Measurements from ENCODE around the gene CTR9. TPM values are rescaled to one million over a fixed set of nuclear protein-coding genes. Genes with fewer than 3 reads are reported as not detected.

CTR9 gene
- total and polyA plus RNA-seq, 9 of the 15 experiments (the other 6 are each of a cell fraction or from before 2014, with no cell fraction given): 25.4 to 79.3 (median 47.3) TPM

- peaks cover 8 to 9% of the 10 kb centered on the region in 2 experiments; a peak in 4 of 5 replicates for H3K4me1 ChIP-seq (replicated peaks in 1 of 2; ENCODE audit: control insufficient read depth in 2 of 2, insufficient read depth in 2 of 2, low read length in 2 of 2)
- CTCF ChIA-PET (ENCODE audit: low intra/inter-chr PET ratio): no interaction called here
- FAIRE-seq: no peak
- peak; percentile 36 for ATAC-seq
- no TSS peak for BruUV-seq (replicated peaks)
- no peak overlapping the region for H3K4me3 ChIP-seq
- H3K9me3 ChIP-seq (replicated peaks; ENCODE audit: control insufficient read depth, insufficient read depth, low read depth, low read length): no peaks in the 10 kb centered on the region
- H3K9ac ChIP-seq (ENCODE audit: insufficient read depth in 1 of 2, low read depth in 2 of 2, low read length in 2 of 2): no peak overlapping the region
- H2AFZ ChIP-seq (ENCODE audit: low read depth, low read length): no peak overlapping the region
- peaks cover 56% of the 10 kb centered on the region for H3K36me3 ChIP-seq (ENCODE audit: control insufficient read depth, insufficient read depth, low read length)
- POLR2A ChIA-PET: interaction anchor here (0.7 to 5.6 kb wide), 11 partner anchors 8 to 231 kb away, joined by 3 to 105 read pairs (median 6); partner anchors contain the start of genes EIF4G2 and ZBED5
- H4K20me1 ChIP-seq (replicated peaks; ENCODE audit: control insufficient read depth, insufficient read depth, low read length): peaks cover 15% of the 10 kb centered on the region; the same call in 1 of the 2 replicates
- 61% methylated on average over 2 of the region's 2 CpGs for WGBS (ENCODE audit: insufficient coverage, low coverage, missing lambda C conversion rate)
- peaks cover 0 to 8% of the 10 kb centered on the region in 2 experiments; a peak in 2 of 5 replicates for H3K27me3 ChIP-seq (ENCODE audit: control insufficient read depth in 2 of 2, insufficient read depth in 2 of 2, low read length in 2 of 2)
- H3K4me2 ChIP-seq (ENCODE audit: insufficient read depth, low read length): no peak overlapping the region
- no peaks in the 10 kb centered on the region for H3K9me1 ChIP-seq (ENCODE audit: control insufficient read depth, insufficient read depth, low read length)
- intact Hi-C loops (cut with micrococcal nuclease) (loop anchor here (10.0 kb wide), 2 partner anchors 469 to 989 kb away; no protein-coding TSS in a partner anchor), in situ Hi-C loops (cut with MboI) (loop anchor here (25.0 kb wide), 1 partner anchor 466 kb away; no protein-coding TSS in a partner anchor)
- H3K79me2 ChIP-seq (ENCODE audit: control insufficient read depth, insufficient read depth, low read length): no peaks in the 10 kb centered on the region
- DNase-seq (ENCODE audit: extremely low read depth in 1 of 4, low spot score in 3 of 4): no peak
- no peak overlapping the region for H3K27ac ChIP-seq (ENCODE audit: extremely low read depth, low read depth, low read length)
- TF ChIP-seq ZNF444 (CRISPR knock-in tag; IDR thresholded peaks at IDR 0.05) (no peak), C11orf30 (IDR thresholded peaks at IDR 0.05; ENCODE audit: low read depth) (no peak), TARDBP (IDR thresholded peaks at IDR 0.05) (no peak), POLR2H (tag; IDR thresholded peaks at IDR 0.05; ENCODE audit: low read depth) (no peak), SUPT5H (IDR thresholded peaks at IDR 0.05) (peak; percentile 72), NFXL1 (CRISPR knock-in tag; IDR thresholded peaks at IDR 0.05) (no peak), EZH2 (IDR thresholded peaks at IDR 0.05; ENCODE audit: borderline replicate concordance, low read depth, low read length) (no peak), HOXB6 (CRISPR knock-in tag; IDR thresholded peaks at IDR 0.05; ENCODE audit: borderline replicate concordance) (no peak), ZNF655 (CRISPR knock-in tag; IDR thresholded peaks at IDR 0.05) (no peak), NRF1 (conservative IDR thresholded peaks at IDR 0.05 in 1 of 2, IDR thresholded peaks at IDR 0.05 in 1 of 2) (peak in 1 of 2 experiments; percentile 57; a peak in 3 of 4 replicates)
- TF ChIP-seq, protein P1, sequence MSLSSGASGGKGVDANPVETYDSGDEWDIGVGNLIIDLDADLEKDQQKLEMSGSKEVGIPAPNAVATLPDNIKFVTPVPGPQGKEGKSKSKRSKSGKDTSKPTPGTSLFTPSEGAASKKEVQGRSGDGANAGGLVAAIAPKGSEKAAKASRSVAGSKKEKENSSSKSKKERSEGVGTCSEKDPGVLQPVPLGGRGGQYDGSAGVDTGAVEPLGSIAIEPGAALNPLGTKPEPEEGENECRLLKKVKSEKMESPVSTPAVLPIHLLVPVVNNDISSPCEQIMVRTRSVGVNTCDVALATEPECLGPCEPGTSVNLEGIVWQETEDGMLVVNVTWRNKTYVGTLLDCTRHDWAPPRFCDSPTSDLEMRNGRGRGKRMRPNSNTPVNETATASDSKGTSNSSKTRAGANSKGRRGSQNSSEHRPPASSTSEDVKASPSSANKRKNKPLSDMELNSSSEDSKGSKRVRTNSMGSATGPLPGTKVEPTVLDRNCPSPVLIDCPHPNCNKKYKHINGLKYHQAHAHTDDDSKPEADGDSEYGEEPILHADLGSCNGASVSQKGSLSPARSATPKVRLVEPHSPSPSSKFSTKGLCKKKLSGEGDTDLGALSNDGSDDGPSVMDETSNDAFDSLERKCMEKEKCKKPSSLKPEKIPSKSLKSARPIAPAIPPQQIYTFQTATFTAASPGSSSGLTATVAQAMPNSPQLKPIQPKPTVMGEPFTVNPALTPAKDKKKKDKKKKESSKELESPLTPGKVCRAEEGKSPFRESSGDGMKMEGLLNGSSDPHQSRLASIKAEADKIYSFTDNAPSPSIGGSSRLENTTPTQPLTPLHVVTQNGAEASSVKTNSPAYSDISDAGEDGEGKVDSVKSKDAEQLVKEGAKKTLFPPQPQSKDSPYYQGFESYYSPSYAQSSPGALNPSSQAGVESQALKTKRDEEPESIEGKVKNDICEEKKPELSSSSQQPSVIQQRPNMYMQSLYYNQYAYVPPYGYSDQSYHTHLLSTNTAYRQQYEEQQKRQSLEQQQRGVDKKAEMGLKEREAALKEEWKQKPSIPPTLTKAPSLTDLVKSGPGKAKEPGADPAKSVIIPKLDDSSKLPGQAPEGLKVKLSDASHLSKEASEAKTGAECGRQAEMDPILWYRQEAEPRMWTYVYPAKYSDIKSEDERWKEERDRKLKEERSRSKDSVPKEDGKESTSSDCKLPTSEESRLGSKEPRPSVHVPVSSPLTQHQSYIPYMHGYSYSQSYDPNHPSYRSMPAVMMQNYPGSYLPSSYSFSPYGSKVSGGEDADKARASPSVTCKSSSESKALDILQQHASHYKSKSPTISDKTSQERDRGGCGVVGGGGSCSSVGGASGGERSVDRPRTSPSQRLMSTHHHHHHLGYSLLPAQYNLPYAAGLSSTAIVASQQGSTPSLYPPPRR (CRISPR knock-in tag; IDR thresholded peaks at IDR 0.05; ENCODE audit: borderline replicate concordance): no peak
- TF ChIP-seq, protein P2, sequence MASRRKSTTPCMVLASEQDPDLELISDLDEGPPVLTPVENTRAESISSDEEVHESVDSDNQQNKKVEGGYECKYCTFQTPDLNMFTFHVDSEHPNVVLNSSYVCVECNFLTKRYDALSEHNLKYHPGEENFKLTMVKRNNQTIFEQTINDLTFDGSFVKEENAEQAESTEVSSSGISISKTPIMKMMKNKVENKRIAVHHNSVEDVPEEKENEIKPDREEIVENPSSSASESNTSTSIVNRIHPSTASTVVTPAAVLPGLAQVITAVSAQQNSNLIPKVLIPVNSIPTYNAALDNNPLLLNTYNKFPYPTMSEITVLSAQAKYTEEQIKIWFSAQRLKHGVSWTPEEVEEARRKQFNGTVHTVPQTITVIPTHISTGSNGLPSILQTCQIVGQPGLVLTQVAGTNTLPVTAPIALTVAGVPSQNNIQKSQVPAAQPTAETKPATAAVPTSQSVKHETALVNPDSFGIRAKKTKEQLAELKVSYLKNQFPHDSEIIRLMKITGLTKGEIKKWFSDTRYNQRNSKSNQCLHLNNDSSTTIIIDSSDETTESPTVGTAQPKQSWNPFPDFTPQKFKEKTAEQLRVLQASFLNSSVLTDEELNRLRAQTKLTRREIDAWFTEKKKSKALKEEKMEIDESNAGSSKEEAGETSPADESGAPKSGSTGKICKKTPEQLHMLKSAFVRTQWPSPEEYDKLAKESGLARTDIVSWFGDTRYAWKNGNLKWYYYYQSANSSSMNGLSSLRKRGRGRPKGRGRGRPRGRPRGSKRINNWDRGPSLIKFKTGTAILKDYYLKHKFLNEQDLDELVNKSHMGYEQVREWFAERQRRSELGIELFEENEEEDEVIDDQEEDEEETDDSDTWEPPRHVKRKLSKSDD (conservative IDR thresholded peaks at IDR 0.05; ENCODE audit: low read length): no peak
- TF ChIP-seq, protein P3, sequence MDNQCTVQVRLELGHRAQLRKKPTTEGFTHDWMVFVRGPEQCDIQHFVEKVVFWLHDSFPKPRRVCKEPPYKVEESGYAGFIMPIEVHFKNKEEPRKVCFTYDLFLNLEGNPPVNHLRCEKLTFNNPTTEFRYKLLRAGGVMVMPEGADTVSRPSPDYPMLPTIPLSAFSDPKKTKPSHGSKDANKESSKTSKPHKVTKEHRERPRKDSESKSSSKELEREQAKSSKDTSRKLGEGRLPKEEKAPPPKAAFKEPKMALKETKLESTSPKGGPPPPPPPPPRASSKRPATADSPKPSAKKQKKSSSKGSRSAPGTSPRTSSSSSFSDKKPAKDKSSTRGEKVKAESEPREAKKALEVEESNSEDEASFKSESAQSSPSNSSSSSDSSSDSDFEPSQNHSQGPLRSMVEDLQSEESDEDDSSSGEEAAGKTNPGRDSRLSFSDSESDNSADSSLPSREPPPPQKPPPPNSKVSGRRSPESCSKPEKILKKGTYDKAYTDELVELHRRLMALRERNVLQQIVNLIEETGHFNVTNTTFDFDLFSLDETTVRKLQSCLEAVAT (IDR thresholded peaks at IDR 0.05): no peak
Observed at GRCh38 chr11:10796191-10796590, 45.1 kb downstream of the CTR9 start.
